Peyer's patch (tissue), 4 donors: Measurements from ENCODE around the gene TNIK. TPM values are rescaled to one million over a fixed set of nuclear protein-coding genes. Genes with fewer than 3 reads are reported as not detected.

ENCODE experiments used
- DNase-seq, 3 donors: peaks; one replicate each; pipeline ENCODE4 v3.0.0-alpha.2; 2017 to 2019
- H3K27ac ChIP-seq, 4 donors: fragments of 200-600 bp; sonication (generic); one replicate each; pipeline ENCODE4 v1.5.1; 2016 to 2019
- H3K27me3 ChIP-seq, 2 donors: fragments of 200-600 bp; sonication (generic); one replicate each; pipeline ENCODE4 v1.5.1; 2019
- H3K36me3 ChIP-seq, 3 donors: fragments of 200-600 bp; sonication (generic); one replicate each; pipeline ENCODE4 v1.5.1; 2016 to 2019
- H3K4me1 ChIP-seq, 4 donors: fragments of 200-600 bp; sonication (generic); one replicate each; pipeline ENCODE4 v1.5.1; 2016 to 2019
- H3K4me3 ChIP-seq, 4 donors: fragments of 200-600 bp; sonication (generic); 1 replicate in 3 of 4; 2 replicates in 1 of 4; pipeline ENCODE4 v1.5.1; 2016 to 2019; ENCODE audit warnings: mild to moderate bottlenecking in 1 of 4
- H3K9me3 ChIP-seq, 4 donors: fragments of 200-600 bp; sonication (generic); one replicate each; pipeline ENCODE4 v1.5.1; 2016 to 2019; ENCODE audit warnings: mild to moderate bottlenecking in 1 of 4
- CTCF ChIP-seq, 6 experiments: fragments of 450-650 bp in 4 of 6; fragments of 200-600 bp in 2 of 6; sonication (generic) in 1 of 6; IDR thresholded peaks; one replicate each; pipeline ENCODE4 v1.5.1; 2017 to 2019; ENCODE audit warnings: antibody characterized with exemption in 6 of 6, mild to moderate bottlenecking in 3 of 6, moderate library complexity in 1 of 6
- POLR2A ChIP-seq, 2 donors: fragments of 450-650 bp; IDR thresholded peaks; one replicate each; pipeline ENCODE4 v1.5.1; 2017; ENCODE audit warnings: antibody characterized with exemption in 2 of 2, mild to moderate bottlenecking in 2 of 2, moderate library complexity in 2 of 2
- total RNA-seq, 4 donors: library from RNA; depleted of rRNA; stranded (reverse); fragments of >200 nt; gene quantifications; one replicate each; pipeline ENCODE4 v1.1.0, GENCODE V29; 2016

Gene TNIK
- total RNA-seq, 4 donors from 2014 or later: 37.1 to 84.8 (median 74.4) TPM

GRCh38 chr3:171132873-171133272, 327.3 kb downstream of the TNIK start:
- H3K36me3 ChIP-seq: peaks cover 0 to 6% (median 0%) of the 10 kb centered on the region in 3 donors
- no peaks in the 10 kb centered on the region for H3K9me3 ChIP-seq
- no peak overlapping the region for H3K4me3 ChIP-seq
- H3K27me3 ChIP-seq: no peaks in the 10 kb centered on the region
- no peak for DNase-seq
- H3K4me1 ChIP-seq: no peaks in the 10 kb centered on the region
- H3K27ac ChIP-seq: no peak overlapping the region
- TF ChIP-seq POLR2A (IDR thresholded peaks at IDR 0.05) (no peak), CTCF (IDR thresholded peaks at IDR 0.05) (no peak)

- no peak for DNase-seq
- Histone ChIP-seq H3K4me1 (no peaks in the 10 kb centered on the region), H3K9me3 (no peaks in the 10 kb centered on the region), H3K27me3 (no peaks in the 10 kb centered on the region), H3K4me3 (no peak overlapping the region), H3K27ac (no peak overlapping the region), H3K36me3 (peaks cover 0 to 8% (median 0%) of the 10 kb centered on the region in 3 donors)
- TF ChIP-seq CTCF (IDR thresholded peaks at IDR 0.05) (no peak), POLR2A (IDR thresholded peaks at IDR 0.05) (no peak)
Observed at GRCh38 chr3:171129827-171130226, 330.4 kb downstream of the TNIK start.

GRCh38 chr3:171127611-171128010, 332.6 kb downstream of the TNIK start:
- no peak for TF ChIP-seq CTCF (IDR thresholded peaks at IDR 0.05)
- TF ChIP-seq POLR2A (IDR thresholded peaks at IDR 0.05): no peak
- Histone ChIP-seq H3K27ac (no peak overlapping the region), H3K27me3 (no peaks in the 10 kb centered on the region), H3K9me3 (no peaks in the 10 kb centered on the region), H3K4me3 (no peak overlapping the region), H3K36me3 (peaks cover 0 to 27% (median 0%) of the 10 kb centered on the region in 3 donors), H3K4me1 (no peaks in the 10 kb centered on the region)
- no peak for DNase-seq

GRCh38 chr3:171126478-171127209, 333.6 kb downstream of the TNIK start:
- Histone ChIP-seq H3K4me3 (no peak overlapping the region), H3K4me1 (no peaks in the 10 kb centered on the region), H3K27ac (no peak overlapping the region), H3K36me3 (peaks cover 0 to 34% (median 0%) of the 10 kb centered on the region in 3 donors), H3K9me3 (no peaks in the 10 kb centered on the region), H3K27me3 (no peaks in the 10 kb centered on the region)
- TF ChIP-seq CTCF (IDR thresholded peaks at IDR 0.05): no peak
- DNase-seq: no peak

GRCh38 chr3:171125010-171125409, 335.2 kb downstream of the TNIK start:
- H3K9me3 ChIP-seq: no peaks in the 10 kb centered on the region
- no peak overlapping the region for H3K4me3 ChIP-seq

More at GRCh38 chr3:171125010-171125409, 335.2 kb downstream of the TNIK start:
- no peak overlapping the region for H3K27ac ChIP-seq
- no peaks in the 10 kb centered on the region for H3K4me1 ChIP-seq
- peaks cover 0 to 46% (median 0%) of the 10 kb centered on the region in 3 donors for H3K36me3 ChIP-seq
- DNase-seq: no peak
- no peaks in the 10 kb centered on the region for H3K27me3 ChIP-seq
- no peak for TF ChIP-seq CTCF (IDR thresholded peaks at IDR 0.05)
